Spleen (tissue), 7 donors: Measurements from ENCODE around the gene PANX2.

Experiments
- POLR2A ChIP-seq, 3 donors: fragments of 450-650 bp; IDR thresholded peaks; one replicate each; pipeline ENCODE4 v1.5.1; 2017; ENCODE audit warnings: antibody characterized with exemption in 3 of 3, mild to moderate bottlenecking in 1 of 3
- POLR2AphosphoS5 ChIP-seq, 3 donors: sonication (generic); formaldehyde crosslinking; IDR thresholded peaks; one replicate each; pipeline ENCODE4 v1.5.1; 2017; ENCODE audit warnings: antibody characterized with exemption in 3 of 3
- TF ChIP-seq, protein P1 (sequence below), 11 experiments: fragments of 200-600 bp in 7 of 11; fragments of 450-650 bp in 4 of 11; sonication (generic) in 4 of 11; IDR thresholded peaks in 8 of 11; conservative IDR thresholded peaks in 3 of 11; 1 replicate in 7 of 11; 2 replicates in 4 of 11; pipeline versions ENCODE4 v1.4.0 to v1.8.0; 2016 to 2021; ENCODE audit warnings: antibody characterized with exemption in 11 of 11, inconsistent platforms in 4 of 11, mild to moderate bottlenecking in 1 of 11
- donor health status: DM: no; HTN: no; CAD: no; lungs with moderate emphysema.
- donor health status: DM: no; HTN: no; CAD: no.
- donor health status: DM: no; HTN: no; CAD: no.

GRCh38 chr22:50229370-50229769, 58.8 kb downstream of the PANX2 start:
- TF ChIP-seq, protein P1, sequence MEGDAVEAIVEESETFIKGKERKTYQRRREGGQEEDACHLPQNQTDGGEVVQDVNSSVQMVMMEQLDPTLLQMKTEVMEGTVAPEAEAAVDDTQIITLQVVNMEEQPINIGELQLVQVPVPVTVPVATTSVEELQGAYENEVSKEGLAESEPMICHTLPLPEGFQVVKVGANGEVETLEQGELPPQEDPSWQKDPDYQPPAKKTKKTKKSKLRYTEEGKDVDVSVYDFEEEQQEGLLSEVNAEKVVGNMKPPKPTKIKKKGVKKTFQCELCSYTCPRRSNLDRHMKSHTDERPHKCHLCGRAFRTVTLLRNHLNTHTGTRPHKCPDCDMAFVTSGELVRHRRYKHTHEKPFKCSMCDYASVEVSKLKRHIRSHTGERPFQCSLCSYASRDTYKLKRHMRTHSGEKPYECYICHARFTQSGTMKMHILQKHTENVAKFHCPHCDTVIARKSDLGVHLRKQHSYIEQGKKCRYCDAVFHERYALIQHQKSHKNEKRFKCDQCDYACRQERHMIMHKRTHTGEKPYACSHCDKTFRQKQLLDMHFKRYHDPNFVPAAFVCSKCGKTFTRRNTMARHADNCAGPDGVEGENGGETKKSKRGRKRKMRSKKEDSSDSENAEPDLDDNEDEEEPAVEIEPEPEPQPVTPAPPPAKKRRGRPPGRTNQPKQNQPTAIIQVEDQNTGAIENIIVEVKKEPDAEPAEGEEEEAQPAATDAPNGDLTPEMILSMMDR (IDR thresholded peaks at IDR 0.05 in 8 of 11, conservative IDR thresholded peaks at IDR 0.05 in 3 of 11), result no peak
- no peak for TF ChIP-seq POLR2A (IDR thresholded peaks at IDR 0.05)
- TF ChIP-seq POLR2AphosphoS5 (IDR thresholded peaks at IDR 0.05), result no peak
